Measurements from ENCODE around the gene GSN. TPM values are rescaled to one million over a fixed set of nuclear protein-coding genes. Genes with fewer than 3 reads are reported as not detected.
A peak's percentile ranks its signal among the peaks of the same experiment; 100 is the strongest.

Gene GSN
- total RNA-seq, 4 donors from 2014 or later: 628 to 986 (median 782) TPM

DNA sequence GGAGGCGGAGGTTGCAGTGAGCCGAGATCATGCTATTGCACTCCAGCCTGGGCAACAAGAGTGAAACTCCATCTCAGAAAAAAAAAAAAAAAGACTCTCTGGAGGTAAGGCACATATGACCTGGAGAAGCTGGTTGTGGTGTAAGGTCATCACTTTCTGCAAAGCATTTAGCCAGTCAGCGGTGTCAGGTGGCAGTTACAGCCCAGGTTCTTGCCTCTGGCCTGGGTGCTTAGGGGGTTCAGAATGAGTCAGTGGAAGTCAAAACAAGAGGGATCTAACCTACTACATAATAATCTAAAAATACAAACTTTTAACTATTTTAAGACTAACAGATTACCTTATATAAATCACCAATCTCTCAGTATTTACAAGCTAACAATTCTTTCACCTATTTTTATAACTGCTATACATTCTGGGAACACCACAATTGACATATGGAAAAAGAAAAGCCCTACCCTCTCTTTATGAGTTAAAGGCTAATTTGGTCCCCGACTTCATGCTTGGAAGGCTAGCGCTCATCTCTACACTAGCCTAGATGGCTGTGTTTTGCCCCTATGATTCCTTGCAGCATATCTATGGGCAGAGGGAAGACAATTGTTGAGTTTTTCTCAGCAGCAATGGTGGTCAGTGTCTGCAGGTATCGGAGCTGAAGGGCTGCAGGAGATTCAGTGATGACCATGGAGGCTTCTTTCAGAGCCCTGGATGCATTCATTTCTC lies 72.9 kb downstream of the GSN start:
- in situ Hi-C loops (cut with MboI; ENCODE audit: low pct_ligation_motif_present in 1 of 4, low pct_unique_long_range_greater_than_20kb in 1 of 4, low sequenced_read_pairs in 3 of 4) (no loop called here), intact Hi-C loops (cut with DNase I; ENCODE audit: low total_unique reads) (no loop called here)
- no peak overlapping the region for H3K27ac ChIP-seq
- H3K9me3 ChIP-seq: no peaks in the 10 kb centered on the region
- DNase-seq: no peak
- 83% methylated on average over 2 to 6 of the region's 6 CpGs for WGBS, 2 donors (ENCODE audit: low coverage in 1 of 2)
- H3K4me1 ChIP-seq: peaks cover 5 to 23% (median 10%) of the 10 kb centered on the region in 4 donors
- TF ChIP-seq POLR2AphosphoS5 (IDR thresholded peaks at IDR 0.05) (no peak), POLR2A (IDR thresholded peaks at IDR 0.05) (no peak), EP300 (IDR thresholded peaks at IDR 0.05; ENCODE audit: low read depth) (no peak)
- TF ChIP-seq, protein P1, sequence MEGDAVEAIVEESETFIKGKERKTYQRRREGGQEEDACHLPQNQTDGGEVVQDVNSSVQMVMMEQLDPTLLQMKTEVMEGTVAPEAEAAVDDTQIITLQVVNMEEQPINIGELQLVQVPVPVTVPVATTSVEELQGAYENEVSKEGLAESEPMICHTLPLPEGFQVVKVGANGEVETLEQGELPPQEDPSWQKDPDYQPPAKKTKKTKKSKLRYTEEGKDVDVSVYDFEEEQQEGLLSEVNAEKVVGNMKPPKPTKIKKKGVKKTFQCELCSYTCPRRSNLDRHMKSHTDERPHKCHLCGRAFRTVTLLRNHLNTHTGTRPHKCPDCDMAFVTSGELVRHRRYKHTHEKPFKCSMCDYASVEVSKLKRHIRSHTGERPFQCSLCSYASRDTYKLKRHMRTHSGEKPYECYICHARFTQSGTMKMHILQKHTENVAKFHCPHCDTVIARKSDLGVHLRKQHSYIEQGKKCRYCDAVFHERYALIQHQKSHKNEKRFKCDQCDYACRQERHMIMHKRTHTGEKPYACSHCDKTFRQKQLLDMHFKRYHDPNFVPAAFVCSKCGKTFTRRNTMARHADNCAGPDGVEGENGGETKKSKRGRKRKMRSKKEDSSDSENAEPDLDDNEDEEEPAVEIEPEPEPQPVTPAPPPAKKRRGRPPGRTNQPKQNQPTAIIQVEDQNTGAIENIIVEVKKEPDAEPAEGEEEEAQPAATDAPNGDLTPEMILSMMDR (IDR thresholded peaks at IDR 0.05): no peak
- H3K4me3 ChIP-seq: no peak overlapping the region
- H3K36me3 ChIP-seq: peaks cover 0 to 9% (median 3%) of the 10 kb centered on the region in 4 donors
- no peaks in the 10 kb centered on the region for H3K27me3 ChIP-seq

DNA sequence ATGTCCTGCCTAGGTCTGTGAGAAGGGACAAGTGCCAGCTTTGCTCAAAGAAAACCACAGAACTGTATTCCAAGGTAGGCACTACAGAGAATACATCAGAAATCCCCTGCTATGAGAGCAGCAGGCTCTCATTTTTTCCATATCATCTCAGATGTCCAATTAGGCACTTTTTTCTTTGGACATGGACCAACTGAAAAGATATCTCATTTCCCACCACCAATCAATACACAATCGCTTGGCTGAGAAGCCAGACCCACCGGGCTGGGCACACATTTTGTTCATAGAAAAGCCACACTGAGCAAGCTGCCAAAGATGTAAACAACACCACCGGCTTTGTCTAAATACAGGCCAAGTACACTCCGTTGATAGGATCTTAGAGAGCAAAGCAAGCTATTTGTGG lies 76.2 kb downstream of the GSN start:
- H3K4me1 ChIP-seq: peaks cover 7 to 46% (median 10%) of the 10 kb centered on the region in 4 donors
- H3K9me3 ChIP-seq: no peaks in the 10 kb centered on the region
- in situ Hi-C loops (cut with MboI; ENCODE audit: low pct_ligation_motif_present in 1 of 4, low pct_unique_long_range_greater_than_20kb in 1 of 4, low sequenced_read_pairs in 3 of 4): no loop called here
- H3K27ac ChIP-seq: peak overlapping the region in 3 of 4 donors; percentile 31 to 50 (median 39)
- WGBS, 2 donors (ENCODE audit: low coverage in 1 of 2): 57 to 72% methylated on average over 2 to 4 of the region's 4 CpGs
- no peaks in the 10 kb centered on the region for H3K27me3 ChIP-seq
- TF ChIP-seq, protein P1 (IDR thresholded peaks at IDR 0.05): no peak
- no peak for TF ChIP-seq EP300 (IDR thresholded peaks at IDR 0.05; ENCODE audit: low read depth)
- no peak for TF ChIP-seq POLR2AphosphoS5 (IDR thresholded peaks at IDR 0.05)
- peaks cover 0 to 9% (median 3%) of the 10 kb centered on the region in 4 donors for H3K36me3 ChIP-seq
- DNase-seq: no peak
- intact Hi-C loops (cut with DNase I; ENCODE audit: low total_unique reads): no loop called here
- H3K4me3 ChIP-seq: no peak overlapping the region

DNA sequence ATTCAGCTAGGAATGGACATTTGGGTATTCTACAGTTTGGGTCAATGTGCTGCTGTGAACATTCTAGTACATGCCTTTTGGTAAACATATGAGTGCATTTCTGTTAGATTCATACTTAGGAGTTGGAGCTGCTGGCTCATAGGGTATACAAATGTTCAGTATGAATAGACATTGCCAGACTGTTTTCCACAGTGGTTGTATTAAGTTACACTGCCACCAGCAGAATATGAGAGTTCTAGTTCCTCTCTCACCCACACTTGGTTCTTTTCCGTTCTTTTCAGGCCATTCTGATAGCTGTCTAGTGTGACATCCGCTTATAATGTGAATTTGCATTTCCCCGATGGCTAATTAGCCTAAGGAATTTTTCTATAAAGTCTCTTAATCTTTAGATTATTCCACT lies 77.1 kb downstream of the GSN start:
- H3K4me1 ChIP-seq: peaks cover 9 to 55% (median 15%) of the 10 kb centered on the region in 4 donors
- no peak for DNase-seq
- TF ChIP-seq EP300 (IDR thresholded peaks at IDR 0.05; ENCODE audit: low read depth): no peak
- no peak for TF ChIP-seq POLR2AphosphoS5 (IDR thresholded peaks at IDR 0.05)
- TF ChIP-seq, protein P1 (IDR thresholded peaks at IDR 0.05): no peak
- TF ChIP-seq POLR2A (IDR thresholded peaks at IDR 0.05): no peak
- H3K36me3 ChIP-seq: peaks cover 0 to 9% (median 3%) of the 10 kb centered on the region in 4 donors
- in situ Hi-C loops (cut with MboI; ENCODE audit: low pct_ligation_motif_present in 1 of 4, low pct_unique_long_range_greater_than_20kb in 1 of 4, low sequenced_read_pairs in 3 of 4): no loop called here
- no peak overlapping the region for H3K4me3 ChIP-seq
- peak overlapping the region in 3 of 4 donors; percentile 31 to 50 (median 39) for H3K27ac ChIP-seq
- no peaks in the 10 kb centered on the region for H3K27me3 ChIP-seq
- intact Hi-C loops (cut with DNase I; ENCODE audit: low total_unique reads): no loop called here
- no peaks in the 10 kb centered on the region for H3K9me3 ChIP-seq
- 85% methylated on average over 2 to 3 of the region's 3 CpGs for WGBS, 2 donors (ENCODE audit: low coverage in 1 of 2)

DNA sequence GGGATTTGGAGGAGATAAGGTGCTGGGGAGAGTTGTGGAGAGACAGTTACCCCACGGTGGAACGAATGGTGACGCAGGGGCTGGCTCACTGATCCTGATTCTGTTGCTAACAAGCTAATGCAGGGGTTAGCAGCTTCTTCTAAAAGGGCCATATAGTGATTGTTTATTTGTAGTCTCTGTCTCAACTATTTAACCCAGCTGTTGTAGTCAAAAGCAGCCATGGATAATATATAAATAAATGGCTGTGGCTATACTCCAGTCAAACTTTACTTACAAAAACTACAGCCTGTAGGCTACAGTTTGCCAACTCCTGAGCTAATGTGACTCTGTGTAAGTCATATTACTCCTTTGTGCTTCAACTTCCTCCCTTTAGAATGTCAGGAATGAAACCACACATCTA lies 80.3 kb downstream of the GSN start:
- no peaks in the 10 kb centered on the region for H3K27me3 ChIP-seq
- no peak for DNase-seq
- TF ChIP-seq, protein P1 (IDR thresholded peaks at IDR 0.05): no peak
- no peak for TF ChIP-seq EP300 (IDR thresholded peaks at IDR 0.05; ENCODE audit: low read depth)
- TF ChIP-seq POLR2A (IDR thresholded peaks at IDR 0.05): no peak
- TF ChIP-seq POLR2AphosphoS5 (IDR thresholded peaks at IDR 0.05): no peak
- in situ Hi-C loops (cut with MboI; ENCODE audit: low pct_ligation_motif_present in 1 of 4, low pct_unique_long_range_greater_than_20kb in 1 of 4, low sequenced_read_pairs in 3 of 4): no loop called here
- H3K9me3 ChIP-seq: no peaks in the 10 kb centered on the region
- peaks cover 0 to 14% (median 3%) of the 10 kb centered on the region in 4 donors for H3K36me3 ChIP-seq
- peak overlapping the region; percentile 6 to 96 (median 84) for H3K27ac ChIP-seq
- no peak overlapping the region for H3K4me3 ChIP-seq
- H3K4me1 ChIP-seq: peaks cover 24 to 87% (median 42%) of the 10 kb centered on the region in 4 donors
- 79% methylated on average over 3 of the region's 3 CpGs; no CpG with 5 or more reads in 1 of the 2 donors for WGBS, 2 donors (ENCODE audit: low coverage in 1 of 2)
- intact Hi-C loops (cut with DNase I; ENCODE audit: low total_unique reads): no loop called here

All from transverse colon (tissue), 4 donors.